IMR-90 (cell line): ENCODE measurements around the gene DNAI7.

ENCODE experiments used
- CEBPB ChIP-seq: IDR thresholded peaks from 2 replicates; pipeline ENCODE4 v1.6.1; 2012; ENCODE audit warnings: low read depth, low read length, improper control_type of control experiment
- CHD1 ChIP-seq: IDR thresholded peaks from 2 replicates; pipeline ENCODE4 v1.6.1; 2012; ENCODE audit warnings: low read depth, low read length, improper control_type of control experiment
- MAZ ChIP-seq: IDR thresholded peaks from 2 replicates; pipeline ENCODE4 v1.6.1; 2012; ENCODE audit warnings: low read depth, mild to moderate bottlenecking, low read length, improper control_type of control experiment, moderate library complexity, borderline replicate concordance
- NFE2L2 ChIP-seq: fragments of 150-350 bp; IDR thresholded peaks from 2 replicates; pipeline ENCODE4 v1.6.1; 2016; ENCODE audit warnings: low read depth, mild to moderate bottlenecking, low read length
- POLR2A ChIP-seq: IDR thresholded peaks from 2 replicates; pipeline ENCODE4 v1.6.1; 2012; ENCODE audit warnings: mild to moderate bottlenecking, low read depth, low read length
- SMC3 ChIP-seq: fragments of 150-350 bp; IDR thresholded peaks from 2 replicates; pipeline ENCODE4 v1.6.1; 2016; ENCODE audit warnings: low read depth, mild to moderate bottlenecking, antibody characterized with exemption, low read length, moderate library complexity
- USF2 ChIP-seq: fragments of 150-350 bp; IDR thresholded peaks from 2 replicates; pipeline ENCODE4 v1.6.1; 2017; ENCODE audit warnings: mild to moderate bottlenecking, antibody characterized with exemption, low read length, low read depth
- TF ChIP-seq, protein P1 (sequence below): conservative IDR thresholded peaks from 2 replicates; pipeline ENCODE4 v1.5.1; 2012; ENCODE audit warnings: mild to moderate bottlenecking, low read depth, low read length, improper control_type of control experiment
- TF ChIP-seq, protein P2 (sequence below): fragments of 150-350 bp; IDR thresholded peaks from 2 replicates; pipeline ENCODE4 v1.6.1; 2016; ENCODE audit warnings: low read depth, mild to moderate bottlenecking, low read length, moderate library complexity, borderline replicate concordance

GRCh38 chr12:25207411-25207810, 12.5 kb upstream of the DNAI7 start:
- TF ChIP-seq, protein P1, sequence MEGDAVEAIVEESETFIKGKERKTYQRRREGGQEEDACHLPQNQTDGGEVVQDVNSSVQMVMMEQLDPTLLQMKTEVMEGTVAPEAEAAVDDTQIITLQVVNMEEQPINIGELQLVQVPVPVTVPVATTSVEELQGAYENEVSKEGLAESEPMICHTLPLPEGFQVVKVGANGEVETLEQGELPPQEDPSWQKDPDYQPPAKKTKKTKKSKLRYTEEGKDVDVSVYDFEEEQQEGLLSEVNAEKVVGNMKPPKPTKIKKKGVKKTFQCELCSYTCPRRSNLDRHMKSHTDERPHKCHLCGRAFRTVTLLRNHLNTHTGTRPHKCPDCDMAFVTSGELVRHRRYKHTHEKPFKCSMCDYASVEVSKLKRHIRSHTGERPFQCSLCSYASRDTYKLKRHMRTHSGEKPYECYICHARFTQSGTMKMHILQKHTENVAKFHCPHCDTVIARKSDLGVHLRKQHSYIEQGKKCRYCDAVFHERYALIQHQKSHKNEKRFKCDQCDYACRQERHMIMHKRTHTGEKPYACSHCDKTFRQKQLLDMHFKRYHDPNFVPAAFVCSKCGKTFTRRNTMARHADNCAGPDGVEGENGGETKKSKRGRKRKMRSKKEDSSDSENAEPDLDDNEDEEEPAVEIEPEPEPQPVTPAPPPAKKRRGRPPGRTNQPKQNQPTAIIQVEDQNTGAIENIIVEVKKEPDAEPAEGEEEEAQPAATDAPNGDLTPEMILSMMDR = no peak
- TF ChIP-seq POLR2A (no peak), CEBPB (no peak), MAZ (no peak), CHD1 (no peak), NFE2L2 (no peak), USF2 (no peak), SMC3 (no peak)
- TF ChIP-seq, protein P2, sequence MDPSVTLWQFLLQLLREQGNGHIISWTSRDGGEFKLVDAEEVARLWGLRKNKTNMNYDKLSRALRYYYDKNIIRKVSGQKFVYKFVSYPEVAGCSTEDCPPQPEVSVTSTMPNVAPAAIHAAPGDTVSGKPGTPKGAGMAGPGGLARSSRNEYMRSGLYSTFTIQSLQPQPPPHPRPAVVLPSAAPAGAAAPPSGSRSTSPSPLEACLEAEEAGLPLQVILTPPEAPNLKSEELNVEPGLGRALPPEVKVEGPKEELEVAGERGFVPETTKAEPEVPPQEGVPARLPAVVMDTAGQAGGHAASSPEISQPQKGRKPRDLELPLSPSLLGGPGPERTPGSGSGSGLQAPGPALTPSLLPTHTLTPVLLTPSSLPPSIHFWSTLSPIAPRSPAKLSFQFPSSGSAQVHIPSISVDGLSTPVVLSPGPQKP = no peak
